Loucy (cell line): Measurements from ENCODE around the gene TAGLN3.
"Not testable (repeated sequence)": the region's sequence is repeated elsewhere in the genome, so short reads cannot be mapped to it uniquely, and the experiment has no call there.

Experiments
- H2AFZ ChIP-seq: fragments of 200-600 bp; sonication (generic); 2 replicates; pipeline ENCODE4 v1.6.0; 2016; ENCODE audit warnings: antibody characterized with exemption, mild to moderate bottlenecking, low read length, moderate library complexity
- H3F3A ChIP-seq: fragments of 200-600 bp; 2 replicates; pipeline ENCODE4 v1.6.0; 2016; ENCODE audit warnings: antibody characterized with exemption, low read depth, mild to moderate bottlenecking
- H3K27me3 ChIP-seq: fragments of 200-600 bp; sonication (generic); 2 replicates; pipeline ENCODE4 v1.6.1; 2014; ENCODE audit warnings: low read length, mild to moderate bottlenecking; ENCODE audit not compliant: insufficient read depth, poor library complexity, severe bottlenecking
- H3K36me3 ChIP-seq: fragments of 200-600 bp; sonication (generic); 2 replicates; pipeline ENCODE4 v1.6.1; 2016; ENCODE audit warnings: low read length; ENCODE audit not compliant: insufficient read depth
- H3K4me1 ChIP-seq: fragments of 200-600 bp; sonication (generic); 2 replicates; pipeline ENCODE4 v1.5.1; 2014; ENCODE audit warnings: low read length, mild to moderate bottlenecking; ENCODE audit not compliant: insufficient read depth, poor library complexity, severe bottlenecking
- H3K4me2 ChIP-seq: fragments of 200-600 bp; sonication (generic); 2 replicates; pipeline ENCODE4 v1.6.0; 2014; ENCODE audit warnings: antibody characterized with exemption, low read length, low read depth, mild to moderate bottlenecking; ENCODE audit not compliant: poor library complexity, severe bottlenecking
- H3K4me3 ChIP-seq: fragments of 200-600 bp; sonication (generic); 2 replicates; pipeline ENCODE4 v1.5.1; 2014; ENCODE audit warnings: low read length, mild to moderate bottlenecking, mixed read lengths; ENCODE audit not compliant: poor library complexity, severe bottlenecking
- H3K79me2 ChIP-seq: fragments of 200-600 bp; sonication (generic); 2 replicates; pipeline ENCODE4 v1.6.1; 2014; ENCODE audit warnings: low read length; ENCODE audit not compliant: insufficient read depth
- H3K9ac ChIP-seq: fragments of 200-600 bp; sonication (generic); 2 replicates; pipeline ENCODE4 v1.6.0; 2014; ENCODE audit warnings: mild to moderate bottlenecking, low read depth, low read length, moderate library complexity; ENCODE audit not compliant: poor library complexity, severe bottlenecking
- H3K9me2 ChIP-seq: fragments of 200-600 bp; sonication (generic); replicated peaks from 2 replicates; pipeline ENCODE4 v1.6.1; 2016; ENCODE audit warnings: low read depth, low read length, mixed read lengths
- H3K9me3 ChIP-seq: fragments of 200-600 bp; sonication (generic); 2 replicates; pipeline ENCODE4 v1.6.1; 2014; ENCODE audit warnings: mild to moderate bottlenecking, antibody characterized with exemption, low read length, low read depth; ENCODE audit not compliant: insufficient read depth
- H4K20me1 ChIP-seq: fragments of 200-600 bp; sonication (generic); 2 replicates; pipeline ENCODE4 v1.6.0; 2014; ENCODE audit warnings: antibody characterized with exemption, low read length, mild to moderate bottlenecking; ENCODE audit not compliant: insufficient read depth, poor library complexity, severe bottlenecking
- CTCF ChIP-seq: fragments of 200-600 bp; sonication (generic); conservative IDR thresholded peaks from 2 replicates; pipeline ENCODE4 v1.5.1; 2014; ENCODE audit warnings: mild to moderate bottlenecking, antibody characterized with exemption, low read length
- EZH2phosphoT487 ChIP-seq: fragments of 200-600 bp; IDR thresholded peaks from 2 replicates; pipeline ENCODE4 v1.6.1; 2018; ENCODE audit warnings: antibody characterized with exemption, mild to moderate bottlenecking, moderate library complexity, borderline replicate concordance

TAGLN3 gene

GRCh38 chr3:112035241-112035640 is 36.5 kb downstream of the TAGLN3 start:
- Histone ChIP-seq H3K4me2 (no peak overlapping the region), H2AFZ (no peak overlapping the region), H3K36me3 (no peaks in the 10 kb centered on the region), H3K79me2 (no peaks in the 10 kb centered on the region), H3K9ac (no peak overlapping the region), H3K27me3 (no peaks in the 10 kb centered on the region), H4K20me1 (no peaks in the 10 kb centered on the region), H3K4me1 (no peaks in the 10 kb centered on the region), H3K9me2 (no peaks in the 10 kb centered on the region), H3F3A (no peaks in the 10 kb centered on the region), H3K4me3 (no peak overlapping the region), H3K9me3 (no peaks in the 10 kb centered on the region)
- TF ChIP-seq EZH2phosphoT487 (no peak), CTCF (no peak)

DNA sequence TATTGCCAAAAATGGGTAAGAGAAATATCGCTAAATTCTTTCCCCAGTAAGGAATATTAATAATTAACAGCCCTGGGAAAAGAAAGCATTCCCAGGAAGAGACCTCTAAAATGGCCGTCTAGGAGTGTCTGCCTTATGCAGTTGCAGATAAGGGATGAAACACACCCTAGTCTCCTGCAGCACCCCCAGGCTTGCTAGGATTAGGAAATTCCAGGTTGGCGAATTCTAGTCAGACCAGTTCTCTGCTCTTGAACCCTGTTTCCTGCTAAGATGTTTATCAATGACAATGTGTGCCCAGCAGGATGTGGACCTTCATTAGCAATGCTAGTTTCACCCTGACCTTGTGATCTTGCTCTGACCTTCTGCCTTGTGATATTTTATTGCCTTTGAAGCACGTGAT is 38.5 kb downstream of the TAGLN3 start:
- H3K4me1 ChIP-seq, H3K4me3 ChIP-seq, H3F3A ChIP-seq, H3K9me2 ChIP-seq, H3K9ac ChIP-seq, H2AFZ ChIP-seq, H3K27me3 ChIP-seq, H3K36me3 ChIP-seq, H3K4me2 ChIP-seq, H3K9me3 ChIP-seq, H4K20me1 ChIP-seq, H3K79me2 ChIP-seq: not testable (repeated sequence)

DNA sequence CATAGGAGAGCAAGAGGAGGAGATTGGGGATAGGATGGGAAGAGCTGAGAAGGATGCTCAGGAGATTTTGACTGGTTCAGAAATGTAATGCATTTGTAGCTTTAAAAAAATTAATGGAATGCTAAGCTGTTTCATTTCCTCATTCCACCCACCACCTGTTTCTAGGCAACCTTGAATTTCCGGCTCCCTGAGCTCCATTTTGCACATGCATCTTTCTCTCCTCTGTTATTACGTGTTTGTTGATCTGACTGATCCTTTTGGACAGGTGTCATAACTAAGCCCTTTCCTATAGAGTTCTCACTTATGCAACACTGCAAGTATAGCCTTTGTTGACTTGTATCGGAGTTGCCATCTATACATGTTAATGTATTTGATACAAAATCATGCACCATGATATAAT is 40.1 kb downstream of the TAGLN3 start:
- Histone ChIP-seq H3K4me1 (peaks cover 2% of the 10 kb centered on the region), H3K79me2 (no peaks in the 10 kb centered on the region), H3K9me2 (no peaks in the 10 kb centered on the region), H3K27me3 (no peaks in the 10 kb centered on the region), H3F3A (no peaks in the 10 kb centered on the region), H3K4me2 (no peak overlapping the region), H4K20me1 (no peaks in the 10 kb centered on the region), H3K4me3 (no peak overlapping the region), H3K9ac (no peak overlapping the region), H3K9me3 (no peaks in the 10 kb centered on the region), H3K36me3 (no peaks in the 10 kb centered on the region), H2AFZ (no peak overlapping the region)
- TF ChIP-seq EZH2phosphoT487: no peak
- TF ChIP-seq CTCF: no peak

DNA sequence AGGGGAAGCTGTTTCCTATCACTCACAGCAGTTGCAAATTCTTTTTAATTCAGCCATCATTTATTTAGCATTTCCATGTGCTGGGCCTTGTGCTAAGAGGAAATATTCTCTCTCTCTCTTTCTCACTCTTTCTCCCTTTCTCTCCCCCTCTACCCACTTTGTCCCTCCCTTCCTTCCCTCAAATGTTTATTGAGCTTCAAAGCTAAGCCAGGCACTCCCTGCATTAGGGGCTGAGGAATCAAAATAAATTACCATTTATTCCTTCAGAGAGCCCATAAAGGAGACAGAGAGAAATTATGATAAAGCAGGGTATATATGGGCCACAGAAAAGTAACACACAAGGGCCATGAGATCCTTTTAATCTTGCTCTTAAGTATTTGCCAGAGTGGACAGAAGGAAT is 42.6 kb downstream of the TAGLN3 start:
- Histone ChIP-seq H3K9me2 (no peaks in the 10 kb centered on the region), H3K4me2 (no peak overlapping the region), H3K9me3 (no peaks in the 10 kb centered on the region), H3K9ac (no peak overlapping the region), H3K27me3 (no peaks in the 10 kb centered on the region), H3K36me3 (no peaks in the 10 kb centered on the region), H3F3A (no peaks in the 10 kb centered on the region), H3K79me2 (no peaks in the 10 kb centered on the region), H4K20me1 (no peaks in the 10 kb centered on the region), H2AFZ (no peak overlapping the region), H3K4me3 (no peak overlapping the region), H3K4me1 (peaks cover 5% of the 10 kb centered on the region)
- TF ChIP-seq CTCF: no peak
- no peak for TF ChIP-seq EZH2phosphoT487
